Thyroid gland (tissue), 4 donors: ENCODE results near the gene PSMD14.
"Not testable (repeated sequence)": the region's sequence is repeated elsewhere in the genome, so short reads cannot be mapped to it uniquely, and the experiment has no call there.

ENCODE experiments used
- POLR2A ChIP-seq, 2 donors: fragments of 450-650 bp; IDR thresholded peaks; one replicate each; pipeline ENCODE4 v1.6.1; 2017; ENCODE audit warnings: antibody characterized with exemption in 2 of 2, mild to moderate bottlenecking in 2 of 2, moderate library complexity in 1 of 2
- TF ChIP-seq, protein P1 (sequence below), 6 experiments: fragments of 200-600 bp in 3 of 6; fragments of 450-650 bp in 3 of 6; sonication (generic) in 3 of 6; IDR thresholded peaks; one replicate each; pipeline ENCODE4 v1.5.1; 2016 to 2019; ENCODE audit warnings: antibody characterized with exemption in 6 of 6, mild to moderate bottlenecking in 2 of 6, inconsistent platforms in 1 of 6, moderate library complexity in 1 of 6

DNA sequence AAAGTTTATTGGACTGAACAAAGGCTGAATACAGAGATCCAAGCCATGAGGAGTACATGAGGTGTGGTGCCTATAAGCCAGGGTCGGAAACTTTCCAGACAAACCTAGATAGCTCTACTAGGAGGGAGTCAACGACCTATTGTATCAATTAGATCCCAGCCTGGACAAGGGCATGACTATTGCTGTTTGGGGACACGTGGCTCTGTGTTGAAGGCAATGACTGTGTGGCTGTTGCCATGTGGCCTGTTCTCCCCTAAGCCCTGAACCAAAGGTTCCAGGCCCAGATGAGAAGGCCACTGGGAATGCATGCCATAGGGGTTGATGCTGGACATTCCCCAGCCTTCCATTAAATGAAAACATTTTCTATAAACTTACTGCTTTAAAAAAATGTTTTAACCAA is 31.3 kb downstream of the PSMD14 start:
- TF ChIP-seq, protein P1, sequence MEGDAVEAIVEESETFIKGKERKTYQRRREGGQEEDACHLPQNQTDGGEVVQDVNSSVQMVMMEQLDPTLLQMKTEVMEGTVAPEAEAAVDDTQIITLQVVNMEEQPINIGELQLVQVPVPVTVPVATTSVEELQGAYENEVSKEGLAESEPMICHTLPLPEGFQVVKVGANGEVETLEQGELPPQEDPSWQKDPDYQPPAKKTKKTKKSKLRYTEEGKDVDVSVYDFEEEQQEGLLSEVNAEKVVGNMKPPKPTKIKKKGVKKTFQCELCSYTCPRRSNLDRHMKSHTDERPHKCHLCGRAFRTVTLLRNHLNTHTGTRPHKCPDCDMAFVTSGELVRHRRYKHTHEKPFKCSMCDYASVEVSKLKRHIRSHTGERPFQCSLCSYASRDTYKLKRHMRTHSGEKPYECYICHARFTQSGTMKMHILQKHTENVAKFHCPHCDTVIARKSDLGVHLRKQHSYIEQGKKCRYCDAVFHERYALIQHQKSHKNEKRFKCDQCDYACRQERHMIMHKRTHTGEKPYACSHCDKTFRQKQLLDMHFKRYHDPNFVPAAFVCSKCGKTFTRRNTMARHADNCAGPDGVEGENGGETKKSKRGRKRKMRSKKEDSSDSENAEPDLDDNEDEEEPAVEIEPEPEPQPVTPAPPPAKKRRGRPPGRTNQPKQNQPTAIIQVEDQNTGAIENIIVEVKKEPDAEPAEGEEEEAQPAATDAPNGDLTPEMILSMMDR (IDR thresholded peaks at IDR 0.05), result not testable (repeated sequence)
- not testable (repeated sequence) for TF ChIP-seq POLR2A (IDR thresholded peaks at IDR 0.05)
